Stimulated activated CD4-positive, alpha-beta T cell treated with anti-CD3 and anti-CD28 coated beads, Interleukin-4, amount 100 ng/mL, for 1 hour (primary cell): ENCODE data around the gene SKOR1.

Experiments used
- DNase-seq: peaks from one replicate; pipeline ENCODE4 v3.0.0-alpha.2; 2020

Gene SKOR1

GRCh38 chr15:67794832-67795574 is 30.3 kb upstream of the SKOR1 start:
- peak; percentile 60 for DNase-seq

GRCh38 chr15:67796196-67797127 is 28.8 kb upstream of the SKOR1 start:
- no peak for DNase-seq

DNA sequence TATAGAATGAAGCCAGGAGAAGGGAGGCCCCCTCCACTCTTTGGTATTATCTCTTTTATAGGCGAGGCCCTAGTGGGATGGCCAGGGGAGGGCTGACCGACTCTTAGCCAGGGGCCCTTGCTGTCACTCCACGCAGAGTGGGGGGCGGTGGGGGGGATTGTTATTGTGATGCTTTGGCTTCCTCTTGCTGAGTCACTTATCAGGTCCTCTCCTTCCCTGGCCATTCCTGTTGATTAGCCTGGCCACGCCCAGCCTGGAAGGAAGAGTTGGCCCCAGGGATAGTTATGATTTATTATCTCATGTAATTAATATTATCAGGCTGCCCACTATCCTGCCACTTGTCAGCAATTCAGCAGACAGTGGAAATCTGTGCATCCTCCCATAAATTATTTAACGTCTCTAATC is 25.5 kb upstream of the SKOR1 start:
- no peak for DNase-seq

GRCh38 chr15:67801142-67801541 is 24.2 kb upstream of the SKOR1 start:
- no peak for DNase-seq

DNA sequence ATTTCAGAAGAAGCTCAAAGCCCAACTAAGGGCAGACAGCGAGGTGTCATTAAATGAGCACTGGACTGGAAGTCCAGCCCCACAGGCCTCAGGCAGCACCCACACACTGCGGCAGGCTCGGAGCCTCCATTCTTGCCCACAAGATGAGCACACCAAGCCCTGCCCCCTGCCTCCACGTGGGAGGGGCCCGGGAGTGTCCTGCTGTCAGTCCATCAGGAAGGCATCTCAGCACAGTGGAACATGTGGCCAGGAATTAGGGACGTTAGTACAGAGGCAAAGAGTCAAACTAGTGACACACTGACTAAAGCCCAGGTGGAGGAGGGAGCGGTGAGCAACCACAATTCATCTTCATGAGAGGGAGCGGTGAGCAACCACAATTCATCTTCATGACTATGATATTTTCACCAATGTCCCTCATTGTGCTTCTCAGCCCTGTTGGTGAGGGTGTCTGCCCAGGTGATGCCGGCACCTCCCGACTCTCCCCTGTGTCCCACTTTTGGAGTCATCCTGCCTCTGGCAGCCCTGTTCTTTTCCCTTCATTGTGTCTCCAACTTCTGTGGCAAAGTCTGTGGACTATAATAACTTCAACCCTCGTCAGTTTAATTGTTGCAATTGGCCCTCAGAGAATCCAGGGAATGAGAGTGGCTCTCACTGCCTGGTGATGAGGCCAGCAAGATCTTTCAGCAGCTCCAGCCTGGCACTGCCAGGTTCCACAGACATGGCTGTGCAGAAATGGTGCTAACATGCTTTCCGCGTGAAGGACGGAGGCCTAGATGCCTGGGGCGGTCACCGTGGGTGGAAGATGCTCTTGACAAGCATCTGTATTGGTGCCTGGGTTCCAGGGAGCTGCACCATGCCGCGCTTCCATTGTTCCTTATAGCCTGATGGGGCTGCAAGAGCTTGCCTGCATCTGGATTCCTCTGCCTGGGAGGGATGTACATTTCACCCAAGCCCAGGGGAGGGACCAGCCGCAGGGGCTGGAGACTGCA is 23.1 kb upstream of the SKOR1 start:
- no peak for DNase-seq

- no peak for DNase-seq
Measured at GRCh38 chr15:67803299-67803698, 22.0 kb upstream of the SKOR1 start.

DNA sequence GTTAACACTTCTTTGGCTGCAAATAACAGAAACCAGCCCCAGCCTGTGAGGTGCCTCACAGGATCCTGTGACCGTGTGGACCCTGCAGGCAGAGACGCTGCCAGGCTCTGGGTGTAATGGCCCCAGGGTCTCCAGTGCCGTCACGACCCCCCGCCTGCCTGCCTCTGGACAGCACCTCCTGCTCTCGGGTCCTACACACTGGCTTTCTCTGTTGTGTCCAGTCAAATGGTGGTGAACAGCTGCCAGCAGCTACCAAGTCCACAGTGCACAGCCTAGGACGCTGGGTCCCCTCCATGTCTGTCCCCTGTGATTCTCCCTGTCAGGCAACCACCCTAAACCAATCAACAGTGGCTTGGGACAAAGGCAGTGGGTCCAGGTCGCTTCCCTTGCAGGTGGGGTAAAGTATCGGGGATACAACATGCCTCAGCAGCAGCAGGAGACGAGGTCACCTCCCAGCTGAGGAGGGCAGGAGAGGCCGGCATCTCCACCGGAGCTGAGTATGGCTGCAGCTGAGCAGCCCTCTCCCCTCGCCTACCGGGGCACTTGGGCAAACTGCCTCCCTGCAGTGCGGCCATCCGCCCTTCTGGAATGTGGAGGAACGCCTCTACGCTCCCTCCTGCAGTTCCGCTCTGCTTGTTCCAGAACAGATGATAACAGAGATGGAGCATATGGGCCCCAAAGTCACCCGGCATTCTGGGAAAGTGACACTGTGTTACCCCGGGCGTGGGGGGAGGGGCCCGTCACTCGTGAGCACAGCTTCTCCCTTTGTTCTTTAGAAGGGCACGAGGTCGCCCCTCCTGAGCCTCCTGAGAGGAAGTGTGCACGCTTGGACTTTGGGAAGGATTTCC is 21.1 kb upstream of the SKOR1 start:
- no peak for DNase-seq

DNA sequence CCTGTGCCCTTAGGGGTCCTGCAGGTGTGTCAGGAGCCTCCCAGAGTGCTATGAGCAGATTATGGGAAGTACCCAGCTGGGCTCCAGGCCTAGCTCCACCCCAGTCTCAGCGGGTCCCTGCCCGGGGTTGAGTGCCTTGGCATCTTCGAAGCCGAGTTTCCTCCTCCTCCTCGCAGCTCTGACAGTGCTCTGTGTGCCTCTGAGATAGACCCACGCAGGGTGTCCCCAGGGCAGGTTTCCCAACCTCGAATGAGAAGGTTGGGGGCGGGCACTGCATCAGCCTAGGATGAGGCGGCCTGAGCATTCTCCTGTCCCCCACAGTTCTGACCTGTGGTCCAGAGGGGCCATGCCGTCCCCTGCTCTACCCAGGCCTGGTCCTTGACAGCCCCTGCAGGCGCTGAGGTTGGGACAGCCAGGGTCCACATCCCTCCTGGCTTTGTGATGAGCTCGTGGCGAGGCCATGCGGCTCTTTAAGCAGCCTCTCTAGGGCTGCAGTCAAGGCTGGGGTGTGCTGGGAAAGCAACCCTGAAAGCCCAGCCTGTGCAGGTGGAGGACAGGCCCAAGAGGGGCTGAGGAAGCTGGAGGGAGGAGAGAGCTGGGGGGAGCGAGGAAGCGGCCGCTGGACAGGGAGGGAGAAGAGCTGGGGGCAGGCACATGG is 20.2 kb upstream of the SKOR1 start:
- DNase-seq: no peak

DNA sequence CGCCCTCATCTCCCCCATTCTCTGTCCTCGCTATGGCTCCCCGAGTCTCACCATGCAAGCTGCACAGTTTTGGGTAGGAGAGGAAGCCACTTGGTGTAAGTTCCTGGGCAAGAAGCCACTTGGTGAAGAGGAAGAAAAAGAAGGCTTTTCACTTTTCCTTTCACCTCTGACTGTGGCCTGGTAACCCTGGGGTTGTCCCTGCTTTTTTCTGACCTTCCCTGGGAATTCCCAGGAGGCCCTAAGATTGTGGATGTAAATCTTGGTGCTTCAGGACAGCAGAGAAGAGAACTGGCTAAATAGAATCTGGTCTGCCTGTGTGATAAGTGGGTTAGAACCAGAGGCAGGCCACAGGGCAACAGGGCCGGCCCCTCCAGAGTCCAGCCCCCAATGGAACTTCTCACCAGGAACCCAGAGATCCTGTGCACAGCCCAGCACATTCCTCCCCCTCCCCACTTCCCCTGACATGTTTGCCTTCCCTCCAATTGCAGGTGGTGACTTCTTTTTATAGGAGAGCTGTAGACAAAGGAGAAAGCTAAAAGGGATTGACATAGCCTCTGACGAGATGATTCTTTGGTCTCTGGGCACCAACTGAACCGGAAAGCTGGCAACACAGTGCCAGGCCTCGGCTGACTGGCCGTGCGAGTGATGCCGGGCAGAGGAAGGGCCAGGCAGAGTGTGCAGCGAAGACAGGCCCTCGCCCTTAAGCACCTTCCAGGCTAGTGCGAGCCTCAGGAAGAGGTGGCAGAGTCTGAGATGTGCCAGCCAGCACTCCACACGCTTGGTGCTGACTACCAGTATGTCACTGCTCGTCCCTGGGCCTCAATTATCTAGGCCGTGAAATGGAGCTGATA is 19.4 kb upstream of the SKOR1 start:
- DNase-seq: no peak

- DNase-seq: no peak
Measured at GRCh38 chr15:67806536-67806935, 18.8 kb upstream of the SKOR1 start.

DNA sequence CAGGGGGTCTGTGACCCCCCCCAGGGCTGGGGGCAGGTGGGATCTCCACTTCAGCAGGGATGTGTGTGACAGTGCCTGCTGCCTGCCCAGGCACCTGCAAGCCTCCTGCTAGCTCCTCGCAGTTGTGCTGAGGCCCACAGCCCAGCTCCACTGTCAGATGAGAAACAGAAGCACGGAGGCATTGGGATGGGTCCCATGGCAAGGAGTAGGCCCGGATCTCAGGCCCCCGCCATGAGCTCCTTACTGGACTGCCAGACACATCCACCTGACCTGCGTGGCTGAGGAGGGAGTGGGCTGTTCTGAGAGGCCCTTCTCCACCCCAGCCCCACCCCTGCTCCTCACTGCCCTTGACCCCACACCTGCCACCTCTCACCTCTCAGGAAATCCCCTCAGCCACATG is 18.2 kb upstream of the SKOR1 start:
- DNase-seq: no peak

- no peak for DNase-seq
Measured at GRCh38 chr15:67807836-67808235, 17.5 kb upstream of the SKOR1 start.

- DNase-seq: no peak
Measured at GRCh38 chr15:67808821-67809220, 16.5 kb upstream of the SKOR1 start.

GRCh38 chr15:67809441-67809840 is 15.9 kb upstream of the SKOR1 start:
- DNase-seq: no peak

- no peak for DNase-seq
Measured at GRCh38 chr15:67809866-67810265, 15.4 kb upstream of the SKOR1 start.

DNA sequence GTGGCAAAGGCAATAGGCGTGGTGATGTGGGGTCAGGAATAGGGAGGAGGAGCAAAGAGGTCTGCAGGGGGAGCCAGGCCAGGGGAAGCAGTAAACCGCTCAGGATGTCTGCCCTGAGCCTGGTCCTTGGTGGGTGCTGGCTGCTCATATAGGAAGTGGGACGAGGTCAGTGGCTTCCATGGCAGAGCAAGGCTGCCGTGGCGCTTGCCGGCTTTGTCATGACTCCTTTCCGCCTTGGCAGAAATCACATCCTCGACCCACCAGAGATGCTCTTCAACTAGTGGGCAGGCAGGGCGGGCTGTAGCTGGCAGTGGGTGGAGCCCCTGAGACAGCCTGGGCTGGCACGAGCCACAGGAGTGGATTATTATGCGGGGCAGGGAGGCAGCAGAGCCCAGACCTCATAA is 13.1 kb upstream of the SKOR1 start:
- no peak for DNase-seq

DNA sequence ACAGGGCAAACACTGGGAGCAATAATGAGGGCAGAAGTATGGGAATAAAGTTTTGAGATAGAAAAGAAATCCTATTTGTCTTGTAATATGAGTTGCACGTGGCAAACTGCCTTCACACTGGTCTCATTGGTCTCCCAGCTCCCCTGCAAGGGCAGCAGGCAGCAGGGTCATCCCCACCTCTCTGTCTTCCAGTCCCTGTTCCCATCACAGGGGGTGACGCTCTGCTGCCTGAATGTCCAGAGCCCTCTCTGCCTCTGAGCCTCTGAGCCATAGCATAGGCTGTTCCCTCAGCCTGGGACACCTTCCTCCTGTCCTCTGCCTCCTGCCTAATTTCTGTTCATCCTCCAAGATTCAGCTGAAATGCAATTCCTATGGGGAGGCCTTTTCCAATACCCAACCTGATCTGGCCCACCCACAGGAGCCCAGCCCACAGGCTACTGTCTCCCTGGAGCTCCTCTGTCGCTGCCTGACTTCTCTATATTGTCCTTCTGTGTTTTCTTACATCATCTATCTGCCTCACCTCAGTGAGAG is 12.1 kb upstream of the SKOR1 start:
- no peak for DNase-seq

GRCh38 chr15:67815036-67815592 is 10.2 kb upstream of the SKOR1 start:
- DNase-seq: no peak

GRCh38 chr15:67816668-67817067 is 8.6 kb upstream of the SKOR1 start:
- no peak for DNase-seq

DNA sequence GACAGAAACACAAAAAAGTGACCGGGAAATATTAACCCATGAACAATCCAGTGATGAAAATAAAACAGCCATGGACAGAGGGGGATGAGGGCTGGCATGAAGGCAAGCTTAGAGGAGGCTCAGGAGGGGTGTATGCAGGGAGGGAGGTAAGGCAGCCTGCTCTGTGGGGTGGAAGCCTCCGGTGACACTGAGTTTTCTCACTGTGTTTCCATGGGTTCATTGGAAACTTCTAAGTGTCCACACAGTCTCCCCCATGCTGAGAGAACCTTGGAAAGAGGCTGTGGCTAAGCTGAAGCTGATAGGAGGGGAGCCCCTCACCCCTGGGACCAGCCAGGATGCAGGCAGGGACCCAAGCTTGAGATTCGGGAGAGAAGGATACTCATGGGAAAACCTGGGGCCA is 6.8 kb upstream of the SKOR1 start:
- DNase-seq: no peak
